PC-9 (cell line): ENCODE measurements around the gene LPAR2. TPM values are rescaled to one million over a fixed set of nuclear protein-coding genes. Genes with fewer than 3 reads are reported as not detected.

Experiments
- BruUV-seq: library from RNA; stranded (reverse); fragments of 400-500 nt; replicated peaks from 2 replicates; lab custom pipeline; 2021; lab: Mats Ljungman, UMichigan
- CTCF ChIA-PET: fragments of 300-600 bp; sonication (Branson Sonifier 250); formaldehyde crosslinking; loops from one replicate; lab custom pipeline; 2022; ENCODE audit warnings: antibody characterized with exemption; lab: Charles Lee
- POLR2A ChIA-PET: fragments of 300-600 bp; sonication (Branson Sonifier 250); formaldehyde crosslinking; loops from one replicate; lab custom pipeline; 2022; ENCODE audit warnings: antibody characterized with exemption; ENCODE audit not compliant: unreplicated experiment; lab: Charles Lee
- DNase-seq, 2 experiments: peaks; one replicate each; pipeline versions ENCODE4 v3.0.0 to v3.0.0-alpha.2; 2015 to 2022; ENCODE audit warnings: mixed read lengths in 1 of 2
- H2AFZ ChIP-seq: fragments of 200-600 bp; sonication (generic); 2 replicates; pipeline ENCODE4 v1.8.1; 2017; ENCODE audit warnings: antibody characterized with exemption
- H3F3A ChIP-seq: fragments of 200-600 bp; sonication (generic); 2 replicates; pipeline ENCODE4 v1.8.1; 2017; ENCODE audit warnings: antibody characterized with exemption, mild to moderate bottlenecking, low read depth; ENCODE audit not compliant: insufficient read depth
- H3K27ac ChIP-seq: fragments of 200-600 bp; sonication (generic); 2 replicates; pipeline ENCODE4 v1.6.1; 2016; ENCODE audit warnings: mixed run types
- H3K27me3 ChIP-seq: fragments of 200-600 bp; sonication (generic); 2 replicates; pipeline ENCODE4 v1.6.1; 2016; ENCODE audit warnings: low read depth, mixed run types; ENCODE audit not compliant: insufficient read depth
- H3K36me3 ChIP-seq: fragments of 200-600 bp; sonication (generic); 2 replicates; pipeline ENCODE4 v1.6.1; 2016; ENCODE audit warnings: low read depth, mixed run types
- H3K4me1 ChIP-seq: fragments of 200-600 bp; sonication (generic); replicated peaks from 2 replicates; pipeline ENCODE4 v1.6.1; 2016; ENCODE audit warnings: mixed run types; ENCODE audit not compliant: insufficient read depth
- H3K4me2 ChIP-seq: fragments of 200-600 bp; sonication (generic); 2 replicates; pipeline ENCODE4 v1.6.1; 2017; ENCODE audit warnings: mixed run types
- H3K4me3 ChIP-seq: fragments of 200-600 bp; sonication (generic); 2 replicates; pipeline ENCODE4 v1.6.1; 2016; ENCODE audit warnings: mixed run types
- H3K79me2 ChIP-seq: fragments of 200-600 bp; sonication (generic); 2 replicates; pipeline ENCODE4 v1.6.1; 2017; ENCODE audit warnings: low read depth, mixed run types
- H3K9me2 ChIP-seq: fragments of 200-600 bp; sonication (generic); 2 replicates; pipeline ENCODE4 v1.8.1; 2017; ENCODE audit warnings: mild to moderate bottlenecking; ENCODE audit not compliant: insufficient read depth
- H3K9me3 ChIP-seq: fragments of 200-600 bp; sonication (generic); 2 replicates; pipeline ENCODE4 v1.8.1; 2016; ENCODE audit warnings: low read depth; ENCODE audit not compliant: insufficient read depth
- H4K20me1 ChIP-seq: fragments of 200-600 bp; sonication (generic); 2 replicates; pipeline ENCODE4 v1.8.1; 2017; ENCODE audit not compliant: insufficient read depth
- EZH2 ChIP-seq: fragments of 200-600 bp; sonication (generic); IDR thresholded peaks from 2 replicates; pipeline ENCODE4 v1.8.0; 2017; ENCODE audit warnings: antibody characterized with exemption, low read depth
- intact Hi-C: fragments of 100-400 bp; cut with micrococcal nuclease; formaldehyde crosslinking; loops from one replicate; pipeline ENCODE4 v1.10.0; 2022; ENCODE audit not compliant: unreplicated experiment
- total RNA-seq: library from RNA; stranded (reverse); gene quantifications from 2 replicates; pipeline ENCODE4 v1.2.3, GENCODE V29; 2021
- TF ChIP-seq, protein P1 (sequence below): fragments of 200-600 bp; sonication (generic); conservative IDR thresholded peaks from 2 replicates; pipeline ENCODE4 v1.6.1; 2017; ENCODE audit warnings: mixed run types, antibody characterized with exemption, mild to moderate bottlenecking, moderate library complexity

The LPAR2 gene
- total RNA-seq, 1 experiment from 2014 or later, result 29.2 TPM

DNA sequence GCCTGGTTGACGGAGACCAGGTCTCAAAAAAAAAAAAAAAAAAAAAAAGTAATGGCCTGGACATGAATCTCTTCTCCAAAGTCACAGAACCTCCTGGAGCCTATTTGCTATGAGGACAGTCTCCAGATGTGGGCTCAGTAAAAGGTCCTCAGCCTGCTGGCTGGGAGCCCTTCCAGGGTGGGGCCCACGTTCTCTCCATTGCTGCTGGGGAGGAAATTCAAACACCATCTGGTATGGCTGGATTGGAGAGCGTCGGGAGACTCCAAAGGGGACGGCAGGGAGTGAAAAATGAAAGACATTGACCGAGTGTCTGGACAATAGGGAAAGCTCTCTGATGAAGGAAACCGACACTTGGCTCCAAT lies 8.2 kb downstream of the LPAR2 start:
- POLR2A ChIA-PET, result no interaction called here
- peaks cover 10% of the 10 kb centered on the region; the same call in 1 of the 2 replicates for H3K79me2 ChIP-seq
- no peaks in the 10 kb centered on the region for H3K9me3 ChIP-seq
- H3K27me3 ChIP-seq, result no peaks in the 10 kb centered on the region
- H3K9me2 ChIP-seq, result no peaks in the 10 kb centered on the region
- H3K4me2 ChIP-seq, result no peak overlapping the region
- no peak overlapping the region for H3K27ac ChIP-seq
- CTCF ChIA-PET, result interaction anchor here (0.6 to 0.9 kb wide), 2 partner anchors 65 to 618 kb away, joined by 5 to 7 read pairs; no protein-coding TSS in a partner anchor
- H3K36me3 ChIP-seq, result no peaks in the 10 kb centered on the region
- H3K4me3 ChIP-seq, result no peak overlapping the region
- TF ChIP-seq, protein P1, sequence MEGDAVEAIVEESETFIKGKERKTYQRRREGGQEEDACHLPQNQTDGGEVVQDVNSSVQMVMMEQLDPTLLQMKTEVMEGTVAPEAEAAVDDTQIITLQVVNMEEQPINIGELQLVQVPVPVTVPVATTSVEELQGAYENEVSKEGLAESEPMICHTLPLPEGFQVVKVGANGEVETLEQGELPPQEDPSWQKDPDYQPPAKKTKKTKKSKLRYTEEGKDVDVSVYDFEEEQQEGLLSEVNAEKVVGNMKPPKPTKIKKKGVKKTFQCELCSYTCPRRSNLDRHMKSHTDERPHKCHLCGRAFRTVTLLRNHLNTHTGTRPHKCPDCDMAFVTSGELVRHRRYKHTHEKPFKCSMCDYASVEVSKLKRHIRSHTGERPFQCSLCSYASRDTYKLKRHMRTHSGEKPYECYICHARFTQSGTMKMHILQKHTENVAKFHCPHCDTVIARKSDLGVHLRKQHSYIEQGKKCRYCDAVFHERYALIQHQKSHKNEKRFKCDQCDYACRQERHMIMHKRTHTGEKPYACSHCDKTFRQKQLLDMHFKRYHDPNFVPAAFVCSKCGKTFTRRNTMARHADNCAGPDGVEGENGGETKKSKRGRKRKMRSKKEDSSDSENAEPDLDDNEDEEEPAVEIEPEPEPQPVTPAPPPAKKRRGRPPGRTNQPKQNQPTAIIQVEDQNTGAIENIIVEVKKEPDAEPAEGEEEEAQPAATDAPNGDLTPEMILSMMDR, result no peak
- no peak for TF ChIP-seq EZH2
- no peaks in the 10 kb centered on the region for H4K20me1 ChIP-seq
- H3K4me1 ChIP-seq, result peaks cover 34% of the 10 kb centered on the region
- BruUV-seq, result no TSS peak
- H3F3A ChIP-seq, result peaks cover 34% of the 10 kb centered on the region
- DNase-seq, result no peak
- intact Hi-C loops, result no loop called here
- H2AFZ ChIP-seq, result no peak overlapping the region

DNA sequence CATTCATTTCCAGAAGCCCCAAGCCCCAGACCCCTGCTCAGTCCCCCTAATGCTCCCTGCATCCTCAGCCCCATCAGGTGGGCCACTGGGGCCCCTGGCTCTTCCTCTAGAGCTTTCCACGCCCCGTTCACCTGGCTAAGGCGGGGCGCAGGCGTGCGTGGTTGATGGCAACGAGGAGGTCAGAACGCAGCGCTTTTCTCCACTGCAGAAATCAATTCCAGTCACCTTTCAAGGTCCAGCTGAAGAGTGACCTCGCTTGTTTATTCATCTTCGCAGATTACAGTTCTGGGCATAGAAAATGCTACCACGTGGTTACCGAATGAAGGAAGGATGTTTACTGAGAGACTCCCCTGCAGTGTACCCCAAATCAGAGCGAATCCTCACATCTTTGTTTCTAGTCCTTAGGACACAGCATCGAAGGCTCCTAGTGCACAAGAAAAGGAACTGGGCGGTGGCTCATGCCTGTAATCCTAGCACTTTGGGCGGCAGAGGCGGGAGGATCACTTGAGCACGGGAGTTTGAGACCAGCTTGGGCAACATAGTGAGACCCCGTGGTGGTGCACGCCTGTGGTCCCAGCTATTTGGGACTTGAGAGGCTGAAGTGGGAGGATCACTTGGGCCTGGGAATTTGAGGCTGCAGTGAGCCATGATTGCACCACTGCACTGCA lies 8.7 kb downstream of the LPAR2 start:
- TF ChIP-seq EZH2, result no peak
- TF ChIP-seq, protein P1, result no peak
- BruUV-seq, result no TSS peak
- Histone ChIP-seq H3K36me3 (no peaks in the 10 kb centered on the region), H3K27me3 (no peaks in the 10 kb centered on the region), H3K79me2 (peaks cover 15% of the 10 kb centered on the region), H3K9me2 (no peaks in the 10 kb centered on the region), H3K27ac (no peak overlapping the region), H3K4me3 (no peak overlapping the region), H3K9me3 (no peaks in the 10 kb centered on the region), H2AFZ (no peak overlapping the region), H3K4me2 (peak overlapping the region; percentile 85), H3F3A (peaks cover 39% of the 10 kb centered on the region), H4K20me1 (no peaks in the 10 kb centered on the region), H3K4me1 (peaks cover 39% of the 10 kb centered on the region)
- no peak for DNase-seq
- ChIA-PET CTCF (interaction anchor here (0.6 kb wide), 1 partner anchor 618 kb away, joined by 7 read pairs; no protein-coding TSS in a partner anchor), POLR2A (no interaction called here)
- intact Hi-C loops, result no loop called here

DNA sequence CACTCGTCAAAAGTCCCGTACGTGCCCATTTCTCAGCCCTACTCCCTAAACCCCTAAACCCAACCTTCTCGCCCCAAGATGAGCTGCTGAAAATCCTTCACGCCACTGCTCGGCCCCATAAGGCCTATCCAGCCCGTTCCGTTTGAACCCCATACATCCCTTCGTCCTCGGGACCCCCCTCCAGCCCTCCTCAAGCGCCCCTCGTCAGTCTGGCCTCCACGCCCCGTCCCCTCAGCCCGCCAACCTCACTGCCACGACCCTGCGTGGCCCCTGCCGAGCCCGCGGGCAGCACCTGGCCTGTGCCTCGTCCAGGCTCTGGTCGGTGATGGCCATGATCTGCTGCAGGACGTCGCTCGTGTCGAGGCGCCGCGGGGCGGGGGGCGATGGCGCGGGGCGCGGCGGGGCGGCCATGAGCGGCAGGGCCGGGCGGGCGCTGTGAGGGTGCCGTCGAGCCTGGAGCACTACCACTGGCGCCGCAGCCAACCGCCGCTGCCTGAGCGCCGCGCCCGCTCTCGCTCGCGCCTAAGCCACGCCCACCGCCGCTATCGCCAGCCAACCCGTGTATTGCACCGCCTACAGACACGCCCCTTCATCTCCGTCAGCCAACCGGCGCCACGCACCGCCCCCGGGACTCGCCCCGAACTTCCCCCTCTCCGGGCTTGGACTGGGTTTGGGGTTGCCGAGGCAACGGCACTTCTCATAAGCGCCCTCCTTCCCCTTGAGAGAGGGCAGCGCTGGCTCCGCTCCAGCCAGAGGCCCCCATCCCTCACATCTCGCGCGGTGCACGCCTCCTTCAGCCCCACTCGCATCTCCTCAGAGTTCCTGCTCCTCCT lies 9.6 kb downstream of the LPAR2 start, which contains the start of gene PBX4:
TSS of gene PBX4 (minus strand) at position 469 of the 833 bp plus-strand sequence. CDS start at position 411, 58 bp downstream.
- H2AFZ ChIP-seq, result peak within 1 kb of the TSS; percentile 90

More for the DNA sequence above, 9.6 kb downstream of the LPAR2 start, which contains the start of gene PBX4:
- ChIA-PET POLR2A (no interaction called here), CTCF (no interaction called here)
- no peaks in the 10 kb centered on the region for H4K20me1 ChIP-seq
- no peaks in the 10 kb centered on the region for H3K9me2 ChIP-seq
- peaks cover 48% of the 10 kb centered on the region for H3F3A ChIP-seq
- intact Hi-C loops, result no loop called here
- H3K79me2 ChIP-seq, result peaks cover 21% of the 10 kb centered on the region
- no TSS peak for BruUV-seq
- H3K4me2 ChIP-seq, result peak within 1 kb of the TSS; percentile 85
- DNase-seq, result peak; percentile 87 to 95
- no peaks in the 10 kb centered on the region for H3K9me3 ChIP-seq
- TF ChIP-seq, protein P1, result no peak
- no peak for TF ChIP-seq EZH2
- H3K27ac ChIP-seq, result no peak within 1 kb of the TSS
- no peaks in the 10 kb centered on the region for H3K27me3 ChIP-seq
- peak within 1 kb of the TSS; percentile 70; the same call in 1 of the 2 replicates for H3K4me3 ChIP-seq
- no peaks in the 10 kb centered on the region for H3K36me3 ChIP-seq
- peaks cover 48% of the 10 kb centered on the region for H3K4me1 ChIP-seq
